SIG-M5 treated with dmso at 0.1 percent for 504 hours (cell line): ENCODE measurements around the gene LEF1.
A peak's percentile ranks its signal among the peaks of the same experiment; 100 is the strongest.
"Not testable (repeated sequence)": the region's sequence is repeated elsewhere in the genome, so short reads cannot be mapped to it uniquely, and the experiment has no call there.

ENCODE experiments used
- DNase-seq: peaks from one replicate; lab custom pipeline; 2025; ENCODE audit not compliant: unreplicated experiment; lab: John Stamatoyannopoulos, UW

LEF1 gene

DNA sequence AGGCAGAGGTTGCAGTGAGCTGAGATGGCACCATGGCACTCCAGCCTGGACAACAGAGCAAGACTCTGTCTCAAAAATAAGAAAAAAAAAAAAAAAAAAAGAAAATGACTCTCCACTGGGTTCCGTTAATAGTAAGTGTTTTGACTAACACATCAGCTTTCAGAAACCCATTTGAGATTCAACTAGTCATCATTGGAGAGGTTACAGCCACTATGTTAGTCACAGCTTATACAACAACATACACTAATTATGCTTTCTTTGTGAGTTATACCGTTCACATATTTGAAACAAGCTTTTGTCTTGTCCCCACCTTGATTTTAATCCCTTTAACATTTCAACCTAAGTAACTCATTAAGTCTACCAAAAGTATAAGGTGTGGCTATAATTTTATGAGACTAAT lies 130.8 kb downstream of the LEF1 start:
- no peak for DNase-seq

DNA sequence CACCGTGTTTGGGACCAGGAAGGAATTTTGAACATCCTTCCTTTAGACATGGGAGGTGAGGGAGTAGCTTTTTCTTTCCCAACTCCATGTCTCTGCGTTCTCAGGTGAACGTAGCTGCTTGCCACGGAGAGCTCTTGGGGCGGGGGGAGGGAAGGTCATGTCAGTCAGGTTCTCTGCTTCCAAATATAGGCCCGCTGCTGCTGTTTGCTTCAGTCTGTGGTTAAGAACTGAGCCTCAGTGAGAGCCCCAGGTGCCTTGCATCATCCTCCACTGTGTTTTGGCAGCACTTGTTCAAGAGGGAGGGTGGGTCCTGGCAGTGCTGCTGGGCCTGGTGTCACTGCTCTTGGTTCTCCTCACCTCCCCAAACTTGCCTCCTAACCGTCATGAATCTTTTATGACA lies 132.5 kb downstream of the LEF1 start:
- no peak for DNase-seq

DNA sequence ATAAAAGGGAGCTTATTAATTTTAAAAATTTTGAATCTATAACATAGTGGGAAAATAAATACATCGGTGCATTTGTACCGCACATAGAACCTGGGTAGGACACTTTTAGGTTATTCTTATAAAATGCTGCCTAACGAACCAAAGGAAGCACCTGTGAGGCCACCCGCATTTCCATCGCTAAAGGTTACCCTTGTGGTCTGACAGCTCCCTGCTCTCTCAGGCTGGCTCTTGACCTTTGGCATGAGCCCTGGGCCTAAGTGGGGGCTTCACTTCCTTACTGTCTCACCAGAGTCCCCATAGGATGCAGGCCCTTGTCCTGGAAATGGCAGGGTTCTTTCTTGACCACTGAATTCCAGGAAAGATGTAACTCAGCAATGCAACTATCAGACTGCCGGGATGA lies 133.0 kb downstream of the LEF1 start:
- no peak for DNase-seq

DNA sequence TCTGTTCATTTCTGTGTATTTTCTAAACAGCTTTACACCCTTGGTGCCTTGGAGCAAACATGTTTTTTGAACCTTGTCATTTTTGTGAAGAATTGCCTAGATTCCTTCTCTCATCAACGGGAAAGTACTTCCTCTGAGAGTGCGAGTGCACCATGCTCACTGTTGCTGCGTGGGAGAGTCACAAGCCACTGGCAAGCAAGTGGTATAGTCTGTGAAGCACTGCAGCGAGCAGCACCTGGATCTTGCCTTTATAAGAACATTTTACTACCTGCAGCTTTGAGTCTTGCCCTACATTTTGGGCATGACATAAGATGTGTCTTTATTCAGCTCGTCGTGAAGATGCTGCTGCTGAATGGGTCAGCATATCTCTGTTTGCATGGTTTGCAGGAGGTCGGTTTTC lies 134.2 kb downstream of the LEF1 start:
- no peak for DNase-seq

DNA sequence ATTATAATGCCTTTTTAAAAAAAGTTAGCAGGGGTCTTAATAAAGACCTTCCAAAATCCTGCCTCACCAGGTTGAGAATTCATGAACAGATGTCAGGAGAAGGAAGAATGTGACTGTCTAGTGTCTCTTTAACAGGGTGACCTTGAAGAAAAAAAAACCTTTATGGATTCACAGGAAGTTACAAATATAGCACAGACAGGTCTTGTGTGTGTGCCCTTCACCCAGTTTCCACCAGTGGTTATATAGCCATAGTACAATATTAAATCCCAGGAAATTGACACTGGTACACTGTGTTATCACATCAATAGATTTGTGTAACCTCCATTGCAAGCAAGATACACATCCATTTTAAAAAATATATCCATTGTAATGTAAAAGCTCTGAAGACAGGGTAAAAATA lies 135.4 kb downstream of the LEF1 start:
- DNase-seq: no peak

DNA sequence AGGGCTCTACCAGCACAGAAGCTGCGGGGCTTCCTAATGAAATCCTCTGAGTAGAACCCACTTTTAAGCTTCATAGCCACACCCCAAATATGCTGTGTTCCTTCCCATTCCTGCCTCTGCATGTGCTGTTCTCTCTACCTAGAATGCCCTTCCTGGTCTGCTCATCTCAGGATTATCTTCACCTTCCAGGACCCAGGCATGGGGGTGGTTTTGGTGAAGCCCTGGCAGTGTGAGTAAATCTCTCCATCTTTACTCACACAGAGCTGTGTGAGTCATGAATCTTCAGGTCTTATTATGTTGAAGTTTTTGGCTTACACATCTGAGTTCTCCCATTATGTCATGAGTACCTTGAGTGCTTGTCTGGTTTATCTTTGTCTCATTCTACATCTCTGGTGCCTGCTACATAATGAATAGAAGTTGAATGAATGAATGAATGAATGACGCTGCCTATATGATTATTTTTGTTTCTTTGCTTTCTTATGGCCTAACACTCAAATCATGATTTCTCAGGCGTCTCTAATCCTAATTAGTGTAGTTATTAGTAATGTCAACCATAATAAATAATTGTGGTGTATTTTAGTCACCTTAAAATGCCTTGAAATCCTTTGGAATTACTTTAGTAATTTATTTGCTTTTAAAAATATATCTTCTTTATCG lies 137.2 kb downstream of the LEF1 start:
- DNase-seq: no peak

DNA sequence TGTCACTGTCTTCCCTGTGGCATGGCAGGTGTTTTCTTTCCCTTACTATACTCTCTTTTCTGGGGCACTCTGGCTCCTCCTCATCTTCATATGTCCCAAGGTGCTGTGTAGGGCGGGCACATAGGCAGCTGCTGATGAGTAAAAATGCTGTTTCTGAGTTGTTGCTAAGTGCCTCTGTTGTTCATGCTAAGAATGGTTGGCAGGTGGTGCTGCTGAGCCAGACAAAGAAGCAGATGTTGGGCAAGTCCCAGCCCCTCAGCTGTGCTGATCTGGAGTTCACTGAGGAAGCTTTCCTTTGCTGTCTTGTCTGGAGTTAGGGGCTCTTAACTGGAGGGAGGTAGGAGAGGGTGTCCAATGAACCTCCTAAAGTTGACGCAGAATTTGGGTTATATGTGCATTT lies 138.4 kb downstream of the LEF1 start:
- DNase-seq: peak; percentile 77

DNA sequence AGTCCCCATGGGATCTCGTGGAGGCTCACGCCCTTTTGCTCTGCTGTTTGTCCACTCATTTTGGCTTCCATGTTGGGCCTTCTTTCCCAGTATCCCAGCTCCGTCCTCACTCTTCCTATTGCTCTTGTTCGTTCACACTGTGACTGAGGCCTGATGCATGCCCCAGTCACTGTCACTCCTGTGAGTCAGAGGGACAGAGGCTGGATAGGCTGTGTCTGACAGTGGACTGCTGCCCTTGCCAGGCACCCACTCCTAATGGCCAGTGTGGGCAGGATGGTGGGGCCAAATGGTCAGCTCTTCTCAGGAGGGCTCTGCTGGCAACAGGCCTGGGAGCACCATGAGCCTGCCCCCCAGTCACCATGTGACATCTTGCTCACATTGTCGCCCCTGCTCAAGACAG lies 139.0 kb downstream of the LEF1 start:
- DNase-seq: no peak

DNA sequence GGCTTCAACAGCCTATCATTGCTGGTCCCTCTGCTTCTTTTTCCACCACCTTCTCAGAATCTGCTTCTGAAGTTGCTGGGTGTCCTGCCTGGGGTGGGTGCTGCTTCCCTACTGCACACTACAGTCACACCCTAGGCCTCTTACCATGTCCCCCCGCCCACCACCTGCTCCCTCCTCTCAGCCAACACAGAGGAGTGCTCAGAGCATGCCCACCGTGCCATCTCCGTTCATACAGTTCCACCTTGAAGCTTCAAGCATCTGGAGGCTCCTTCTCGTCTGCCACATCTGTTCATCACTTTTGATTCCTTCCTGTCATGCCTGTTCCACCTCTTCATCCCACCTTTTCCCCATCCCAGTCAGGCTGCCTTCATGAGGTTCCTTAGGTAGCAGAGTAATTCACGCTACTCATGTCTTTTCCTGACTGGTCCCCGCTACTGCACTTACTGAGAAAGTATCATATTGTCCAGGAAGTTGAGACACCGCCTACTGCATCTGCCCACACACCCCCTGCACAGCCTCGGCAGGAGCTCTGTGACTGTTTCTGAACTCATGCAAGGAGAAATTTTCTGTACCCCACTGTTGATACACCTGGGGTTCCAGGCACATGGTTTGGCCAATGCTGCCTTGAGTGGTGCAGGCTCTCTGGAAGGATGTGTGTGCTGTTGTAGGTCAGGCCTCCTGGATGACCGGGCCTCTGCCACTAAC lies 139.6 kb downstream of the LEF1 start:
- no peak for DNase-seq

DNA sequence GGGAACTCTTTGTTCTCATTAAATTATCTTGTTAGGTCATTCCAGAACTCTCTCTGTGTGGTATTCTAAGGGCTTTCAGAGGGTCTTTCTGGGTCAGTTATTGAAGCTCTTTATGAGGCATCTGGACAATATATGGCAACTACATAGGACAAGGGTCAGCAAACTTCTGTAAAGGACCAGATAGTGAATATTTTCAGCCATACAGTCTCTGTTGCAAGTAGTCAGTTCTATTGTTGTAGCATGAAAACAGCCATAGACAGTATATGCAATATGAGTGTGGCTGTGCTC lies 143.9 kb downstream of the LEF1 start:
- no peak for DNase-seq

DNA sequence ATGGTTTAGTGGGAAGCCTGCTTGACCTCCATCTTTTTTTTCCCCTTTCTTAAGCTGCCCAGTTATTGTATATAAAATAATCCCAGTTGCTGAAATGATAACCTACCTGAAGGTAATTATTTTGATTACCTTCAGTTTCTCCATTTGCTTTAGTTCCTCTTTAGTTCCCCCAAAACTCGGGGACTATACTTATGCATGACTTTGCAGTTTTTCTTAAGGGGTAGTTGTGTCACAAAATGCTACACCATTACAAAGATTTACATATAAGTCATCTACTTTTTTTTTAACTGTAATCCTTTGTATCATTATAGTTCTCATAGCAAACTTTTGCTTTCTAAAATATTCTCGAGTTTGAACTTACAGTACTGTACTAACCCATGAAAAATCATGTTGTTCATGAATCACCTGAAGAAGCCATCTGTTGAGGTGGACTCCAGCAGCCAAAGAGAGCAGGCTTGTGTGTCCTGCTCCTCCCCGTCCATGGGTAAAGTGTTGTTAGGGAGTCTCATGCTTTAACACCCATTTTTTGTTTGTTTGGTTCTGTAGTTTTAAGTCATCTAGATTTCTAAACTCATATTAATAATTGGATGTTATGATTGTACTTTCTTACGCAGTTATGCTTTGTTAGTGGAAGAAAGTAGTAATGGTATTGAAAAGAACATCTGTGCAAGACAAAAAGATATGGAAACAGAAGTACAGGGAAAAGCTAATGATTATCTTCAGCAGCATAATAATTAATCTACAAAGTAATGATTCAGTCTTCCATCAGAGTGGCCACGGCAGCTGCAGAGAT lies 144.5 kb downstream of the LEF1 start:
- no peak for DNase-seq

DNA sequence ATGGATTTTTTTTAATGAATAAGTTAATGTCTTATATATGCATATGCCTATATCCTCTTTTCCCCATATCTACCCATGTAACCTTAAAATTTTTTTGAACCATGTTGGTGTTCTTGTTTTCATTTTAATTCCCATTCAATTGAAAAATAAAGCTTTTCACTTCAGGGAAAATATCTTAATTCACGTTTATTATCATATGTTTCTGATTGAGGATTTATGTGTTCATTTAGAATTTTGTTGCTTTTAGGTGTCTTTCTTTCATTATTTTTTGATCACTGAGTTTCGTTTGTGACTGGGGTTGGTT lies 149.9 kb downstream of the LEF1 start:
- DNase-seq: no peak

DNA sequence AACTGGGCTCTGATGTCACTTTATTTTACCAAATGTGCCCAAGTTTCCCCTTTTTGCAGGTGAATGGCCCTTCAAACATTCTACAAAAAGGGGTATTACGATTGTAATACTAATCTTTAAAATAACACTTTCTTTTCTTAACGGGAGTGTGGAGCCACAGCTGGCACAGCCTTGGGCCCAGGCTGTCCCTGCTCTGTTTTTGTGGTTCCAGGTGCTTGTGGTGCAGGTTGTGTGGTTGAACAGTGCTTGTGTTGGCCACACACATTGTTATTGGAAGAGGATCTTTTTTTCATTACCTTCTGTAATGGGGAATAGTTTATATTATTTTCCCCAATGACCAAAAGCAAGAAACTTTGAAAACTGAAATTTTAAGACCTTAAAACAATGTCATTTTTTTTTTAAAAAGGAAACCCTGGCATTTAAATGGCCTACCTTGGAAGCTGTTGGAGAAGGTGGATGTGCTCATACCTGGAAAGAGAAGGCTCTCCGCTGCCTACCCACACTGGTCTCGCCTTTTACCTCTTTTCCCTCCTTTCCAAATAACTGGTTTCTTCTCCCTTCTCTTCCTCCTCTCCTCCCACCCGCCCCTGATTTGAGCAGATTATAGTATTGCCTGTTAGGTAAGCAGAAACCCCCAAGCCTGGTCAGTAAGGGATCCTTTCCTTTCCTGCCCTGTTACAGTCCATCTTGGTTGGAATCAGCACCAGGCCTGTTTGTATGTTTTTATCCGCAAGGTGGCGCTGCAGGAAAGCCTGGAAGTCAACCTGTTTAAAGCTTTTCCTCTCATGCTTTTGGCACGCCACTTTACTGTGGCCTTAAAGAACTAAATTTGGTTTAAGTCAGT lies 150.5 kb downstream of the LEF1 start:
- DNase-seq: peak; percentile 44

DNA sequence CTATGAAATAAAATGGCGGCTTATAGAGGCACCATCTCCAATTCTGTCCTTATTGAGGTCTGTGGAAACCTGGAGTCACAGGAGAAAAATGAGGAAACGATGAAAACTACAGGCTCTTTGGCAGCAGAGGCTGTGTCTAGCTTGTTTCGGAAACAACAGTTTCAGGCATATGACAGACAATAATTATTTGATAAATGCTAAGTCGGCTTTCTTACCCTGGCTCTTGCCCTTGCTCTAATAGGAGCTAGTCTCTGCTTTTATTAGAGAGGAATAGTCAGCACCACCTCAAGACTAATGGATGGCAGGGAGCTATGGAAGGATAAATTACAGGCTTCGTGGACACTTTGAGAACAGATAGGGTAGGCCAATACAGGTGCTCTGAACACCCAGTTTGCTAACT lies 154.8 kb downstream of the LEF1 start:
- DNase-seq: no peak

DNA sequence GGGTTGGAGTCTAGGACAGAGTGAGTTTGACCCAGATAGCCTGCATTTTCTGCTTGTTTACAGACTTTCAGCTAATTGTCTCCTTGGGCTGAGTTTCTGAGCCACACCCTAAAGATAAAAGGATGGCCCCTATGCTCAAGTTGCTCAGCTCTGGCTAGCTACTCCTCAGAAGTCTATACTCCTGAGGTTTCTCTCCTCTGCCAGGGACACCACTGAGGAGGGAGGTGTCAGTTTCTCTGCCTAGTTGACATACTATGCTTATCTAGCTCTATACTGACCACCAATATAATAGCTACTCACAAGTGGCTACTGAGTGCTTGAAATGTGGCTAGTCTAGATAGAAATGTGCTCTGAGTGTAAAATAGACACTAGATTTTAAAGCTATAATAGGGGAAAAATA lies 155.4 kb downstream of the LEF1 start:
- DNase-seq: no peak

DNA sequence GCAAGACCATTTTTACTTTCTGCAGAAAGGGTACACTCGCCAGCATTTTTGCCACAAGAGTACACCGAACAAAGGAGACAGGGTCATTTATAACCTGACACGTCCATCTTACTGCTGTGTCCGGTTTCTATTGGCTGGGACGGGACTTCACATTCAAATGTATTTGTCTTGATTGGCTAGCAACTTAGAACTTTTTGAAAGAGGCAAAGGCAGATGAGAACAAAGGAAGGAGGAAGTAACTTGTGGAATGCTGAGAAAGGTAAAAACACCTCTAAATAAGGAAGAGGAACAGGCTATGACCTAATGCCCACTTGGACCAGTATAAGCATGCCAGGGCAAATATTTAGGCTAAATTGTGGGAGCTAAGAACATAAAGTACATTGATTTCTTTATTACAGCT lies 156.3 kb downstream of the LEF1 start:
- not testable (repeated sequence) for DNase-seq

DNA sequence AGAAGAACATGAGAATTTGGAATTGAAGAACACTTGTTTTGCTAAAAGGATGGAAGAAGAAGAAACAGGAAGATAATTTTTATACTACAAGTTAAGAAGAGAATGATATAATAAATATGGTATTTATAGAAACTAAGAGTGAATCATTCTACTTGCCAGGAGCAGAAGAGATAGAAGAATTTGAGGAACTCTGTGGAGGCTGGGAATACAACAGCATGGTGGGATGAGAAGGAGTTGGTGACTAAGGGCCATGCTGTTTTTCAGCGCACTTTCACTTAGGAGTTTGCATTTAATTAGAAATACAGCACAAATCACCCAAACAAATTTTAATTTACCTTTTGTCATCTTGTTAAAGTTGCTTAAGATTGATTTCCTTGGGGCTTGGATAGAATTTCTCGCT lies 158.6 kb downstream of the LEF1 start:
- DNase-seq: no peak

DNA sequence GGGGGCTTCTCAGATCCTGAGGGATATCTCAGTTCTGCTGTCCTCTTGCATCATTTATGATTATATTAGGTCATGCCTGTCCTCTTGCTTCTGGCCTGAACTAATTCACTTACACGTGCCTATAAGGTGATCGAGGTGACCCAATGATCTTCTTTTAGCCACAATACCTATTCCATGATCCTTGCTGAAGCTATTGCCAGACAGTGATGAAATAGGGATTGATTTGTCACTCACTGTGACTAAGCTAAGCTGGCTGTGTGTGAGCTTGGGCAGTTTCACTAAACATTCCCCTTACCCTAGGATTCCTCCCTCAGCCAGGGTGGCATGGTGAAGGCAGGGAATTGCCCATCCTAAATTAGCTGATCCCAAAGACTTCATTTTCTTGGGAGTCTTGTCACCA lies 160.0 kb downstream of the LEF1 start:
- peak; percentile 16 for DNase-seq

DNA sequence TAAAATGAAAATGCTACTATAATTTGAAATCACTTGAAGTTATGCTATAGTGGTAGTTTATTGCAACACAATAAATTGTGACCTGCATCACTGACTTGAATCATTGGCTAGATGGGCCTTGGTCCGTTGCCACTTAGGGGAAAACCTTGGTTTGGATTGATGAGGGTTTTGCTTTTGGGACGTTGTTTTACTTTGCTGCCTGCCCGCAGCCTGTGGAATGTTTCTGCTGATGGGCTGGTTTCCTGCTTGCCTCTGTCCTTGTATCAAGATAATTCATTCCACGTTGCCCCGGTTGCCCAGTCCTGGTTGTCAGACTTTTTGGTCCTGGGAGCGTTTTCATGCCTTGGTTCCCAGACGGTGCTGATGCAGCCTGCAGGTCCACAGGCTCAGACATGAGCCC lies 160.7 kb downstream of the LEF1 start:
- no peak for DNase-seq

DNA sequence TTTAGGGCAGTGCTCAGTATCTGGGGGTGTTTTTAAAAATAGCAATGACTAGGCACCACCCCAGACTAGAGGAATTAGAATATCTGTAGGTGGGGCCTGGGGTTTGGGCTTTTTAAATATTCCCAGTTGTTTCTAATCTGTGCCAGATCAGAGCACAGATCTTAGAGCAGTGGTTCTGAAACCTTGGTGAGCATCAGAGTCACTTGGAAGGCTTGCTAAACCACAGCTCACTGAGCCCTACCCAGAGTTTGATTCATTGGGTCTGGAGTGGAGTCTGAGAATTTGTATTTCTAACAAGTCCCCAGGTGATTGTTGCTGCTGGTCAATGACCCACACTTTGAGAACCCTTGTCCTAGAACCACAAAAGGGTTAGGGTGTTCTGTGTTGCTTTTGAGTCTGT lies 162.4 kb downstream of the LEF1 start:
- DNase-seq: no peak

DNA sequence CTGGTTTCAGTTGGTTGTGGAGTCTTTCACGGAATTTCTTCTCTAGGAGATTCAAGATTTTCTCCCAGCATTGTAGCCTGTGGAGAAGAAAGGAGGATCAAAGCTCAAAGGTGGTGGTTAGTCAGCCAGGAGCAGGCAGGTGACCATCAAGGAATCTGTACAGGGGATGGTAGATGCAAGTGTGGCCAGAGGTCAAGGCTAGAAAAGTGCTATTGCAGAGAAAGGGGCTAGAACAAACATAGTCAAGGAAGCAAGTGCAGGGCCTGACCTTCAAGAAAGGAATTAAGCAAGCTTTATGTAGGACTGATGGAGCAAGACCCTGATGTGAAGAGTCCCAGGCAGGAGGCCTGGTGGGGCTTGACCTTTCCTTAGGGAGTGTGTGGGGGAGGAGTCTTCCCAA lies 162.9 kb downstream of the LEF1 start:
- no peak for DNase-seq

DNA sequence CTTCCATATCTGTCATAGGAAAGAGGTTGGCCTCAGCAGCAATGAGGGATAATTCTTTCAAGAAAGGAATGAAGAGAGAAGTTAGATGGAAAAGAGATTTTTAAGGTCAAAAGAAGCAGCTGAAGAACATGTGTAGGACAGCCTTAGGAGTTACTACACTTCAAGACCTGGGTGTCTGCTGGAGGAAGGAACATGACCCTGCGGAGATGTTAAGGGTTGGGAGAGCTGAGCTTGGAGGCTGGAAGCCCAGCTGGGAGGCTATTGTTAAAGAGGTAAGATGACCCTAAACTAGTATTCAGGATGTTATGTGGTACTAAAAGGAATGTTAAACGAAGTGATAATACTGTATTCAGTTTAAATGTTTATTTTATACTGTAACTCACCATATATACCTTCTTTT lies 164.1 kb downstream of the LEF1 start:
- DNase-seq: no peak
